Thyroid gland (tissue), 4 donors: ENCODE measurements around the gene KIF3A. TPM values are rescaled to one million over a fixed set of nuclear protein-coding genes. Genes with fewer than 3 reads are reported as not detected.

Source experiments
- DNase-seq, 2 donors: peaks; one replicate each; pipeline ENCODE4 v3.0.0-alpha.2; 2019
- H3K27ac ChIP-seq, 3 donors: fragments of 200-600 bp; sonication (generic); 1 replicate in 2 of 3; 2 replicates in 1 of 3; pipeline ENCODE4 v1.5.1; 2016 to 2019; ENCODE audit warnings: mild to moderate bottlenecking in 1 of 3, moderate library complexity in 1 of 3
- H3K27me3 ChIP-seq: fragments of 200-600 bp; sonication (generic); one replicate; pipeline ENCODE4 v1.5.1; 2019
- H3K36me3 ChIP-seq, 2 donors: fragments of 200-600 bp; sonication (generic); one replicate each; pipeline ENCODE4 v1.5.1; 2016 to 2019
- H3K4me1 ChIP-seq, 2 donors: fragments of 200-600 bp; sonication (generic); one replicate each; pipeline ENCODE4 v1.5.1; 2017 to 2019
- H3K4me3 ChIP-seq, 3 donors: fragments of 200-600 bp; sonication (generic); replicated peaks in 1 of 3; 1 replicate in 2 of 3; 2 replicates in 1 of 3; pipeline ENCODE4 v1.5.1; 2016; ENCODE audit warnings: mild to moderate bottlenecking in 1 of 3
- H3K9me3 ChIP-seq: fragments of 200-600 bp; sonication (generic); one replicate; pipeline ENCODE4 v1.5.1; 2017
- CTCF ChIP-seq, 6 experiments: fragments of 200-600 bp in 3 of 6; fragments of 450-650 bp in 3 of 6; sonication (generic) in 3 of 6; IDR thresholded peaks; one replicate each; pipeline ENCODE4 v1.5.1; 2016 to 2019; ENCODE audit warnings: antibody characterized with exemption in 6 of 6, mild to moderate bottlenecking in 2 of 6, inconsistent platforms in 1 of 6, moderate library complexity in 1 of 6
- POLR2A ChIP-seq, 2 donors: fragments of 450-650 bp; IDR thresholded peaks; one replicate each; pipeline ENCODE4 v1.6.1; 2017; ENCODE audit warnings: antibody characterized with exemption in 2 of 2, mild to moderate bottlenecking in 2 of 2, moderate library complexity in 1 of 2
- WGBS, 2 donors: methylation state at CpG; one replicate each; pipeline ENCODE4 v1.1.5; 2017; 5-methylcytosine and 5-hydroxymethylcytosine counted together
- intact Hi-C: fragments of 100-400 bp; cut with DNase I; formaldehyde crosslinking; loops from one replicate; pipeline ENCODE4 v1.15.1; 2023
- total RNA-seq, 4 donors: library from RNA; depleted of rRNA; stranded (reverse); fragments of >200 nt; gene quantifications; one replicate each; pipeline ENCODE4 v1.2.3, GENCODE V29; 2016

Gene KIF3A
- total RNA-seq, 4 donors from 2014 or later: 8.2 to 12.2 (median 10.5) TPM

GRCh38 chr5:132782101-132782500 lies 44.8 kb upstream of the KIF3A start:
- no peaks in the 10 kb centered on the region for H3K36me3 ChIP-seq
- H3K4me1 ChIP-seq: peaks cover 5 to 7% of the 10 kb centered on the region in 2 donors
- no peaks in the 10 kb centered on the region for H3K9me3 ChIP-seq
- H3K4me3 ChIP-seq: no peak overlapping the region
- intact Hi-C loops: no loop called here
- H3K27ac ChIP-seq: no peak overlapping the region
- WGBS, 2 donors: 70 to 77% methylated on average over 4 of the region's 4 CpGs
- DNase-seq: no peak
- no peaks in the 10 kb centered on the region for H3K27me3 ChIP-seq
- TF ChIP-seq CTCF (IDR thresholded peaks at IDR 0.05) (no peak), POLR2A (IDR thresholded peaks at IDR 0.05) (no peak)

GRCh38 chr5:132781029-132781428 lies 43.7 kb upstream of the KIF3A start:
- no peaks in the 10 kb centered on the region for H3K9me3 ChIP-seq
- no peaks in the 10 kb centered on the region for H3K36me3 ChIP-seq
- no peak overlapping the region for H3K27ac ChIP-seq
- DNase-seq: no peak
- WGBS, 2 donors: 96 to 98% methylated on average over 4 of the region's 4 CpGs
- H3K27me3 ChIP-seq: no peaks in the 10 kb centered on the region
- TF ChIP-seq POLR2A (IDR thresholded peaks at IDR 0.05): no peak
- TF ChIP-seq CTCF (IDR thresholded peaks at IDR 0.05): no peak
- H3K4me3 ChIP-seq: no peak overlapping the region
- intact Hi-C loops: no loop called here
- H3K4me1 ChIP-seq: peaks cover 8% of the 10 kb centered on the region in 2 donors

- H3K36me3 ChIP-seq: no peaks in the 10 kb centered on the region
- H3K4me1 ChIP-seq: peaks cover 12 to 13% of the 10 kb centered on the region in 2 donors
- no peak overlapping the region for H3K27ac ChIP-seq
- H3K4me3 ChIP-seq: no peak overlapping the region
- WGBS, 2 donors: 88 to 93% methylated on average over 1 of the region's 1 CpG
- H3K9me3 ChIP-seq: no peaks in the 10 kb centered on the region
- H3K27me3 ChIP-seq: no peaks in the 10 kb centered on the region
- intact Hi-C loops: no loop called here
- DNase-seq: no peak
- no peak for TF ChIP-seq POLR2A (IDR thresholded peaks at IDR 0.05)
- TF ChIP-seq CTCF (IDR thresholded peaks at IDR 0.05): no peak
Measured at GRCh38 chr5:132780577-132780976, 43.2 kb upstream of the KIF3A start.

GRCh38 chr5:132779961-132780360 lies 42.6 kb upstream of the KIF3A start:
- Histone ChIP-seq H3K9me3 (no peaks in the 10 kb centered on the region), H3K4me1 (peaks cover 17 to 18% of the 10 kb centered on the region in 2 donors), H3K27ac (no peak overlapping the region), H3K36me3 (no peaks in the 10 kb centered on the region), H3K27me3 (no peaks in the 10 kb centered on the region), H3K4me3 (no peak overlapping the region)
- intact Hi-C loops: no loop called here
- DNase-seq: no peak
- TF ChIP-seq POLR2A (IDR thresholded peaks at IDR 0.05): no peak
- no peak for TF ChIP-seq CTCF (IDR thresholded peaks at IDR 0.05)
- WGBS, 2 donors: 94 to 95% methylated on average over 3 of the region's 3 CpGs

DNA sequence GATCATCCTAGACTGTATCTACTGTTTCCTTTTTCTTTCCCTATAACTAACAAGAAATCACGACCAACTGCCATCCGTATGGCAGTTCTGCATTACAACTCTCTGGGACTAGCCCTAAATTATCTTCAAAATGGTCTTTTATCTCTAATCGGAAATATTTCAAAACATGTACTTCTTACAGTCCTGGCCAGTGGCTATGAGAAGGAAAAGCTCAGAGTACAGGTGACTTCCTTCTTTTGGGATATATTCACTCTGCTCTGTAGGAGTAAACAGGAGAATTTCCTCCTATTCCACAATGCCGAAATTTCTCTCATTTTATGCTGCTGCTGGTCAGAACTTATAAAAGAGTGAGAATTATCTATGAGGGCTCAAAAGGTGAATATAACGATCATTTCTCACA lies 41.5 kb upstream of the KIF3A start:
- intact Hi-C loops: no loop called here
- no peak for TF ChIP-seq POLR2A (IDR thresholded peaks at IDR 0.05)
- no peak for TF ChIP-seq CTCF (IDR thresholded peaks at IDR 0.05)
- 83 to 95% methylated on average over 5 of the region's 5 CpGs for WGBS, 2 donors
- H3K9me3 ChIP-seq: no peaks in the 10 kb centered on the region
- no peaks in the 10 kb centered on the region for H3K27me3 ChIP-seq
- no peaks in the 10 kb centered on the region for H3K36me3 ChIP-seq
- H3K4me3 ChIP-seq: no peak overlapping the region
- peaks cover 24 to 29% of the 10 kb centered on the region in 2 donors for H3K4me1 ChIP-seq
- DNase-seq: no peak
- no peak overlapping the region for H3K27ac ChIP-seq
